Progenitor cell of endocrine pancreas (in vitro differentiated cells): ENCODE measurements around the gene CH25H. TPM values are rescaled to one million over a fixed set of nuclear protein-coding genes. Genes with fewer than 3 reads are reported as not detected.

Source experiments
- DNase-seq: peaks from one replicate; pipeline ENCODE4 v3.0.0; 2021; ENCODE audit warnings: low spot score; ENCODE audit not compliant: unreplicated experiment
- H3K27ac Mint-ChIP-seq: 2 replicates; pipeline ENCODE4 v1.8.0; 2021; ENCODE audit warnings: mild to moderate bottlenecking, moderate library complexity, mixed read lengths
- H3K27me3 Mint-ChIP-seq: 2 replicates; pipeline ENCODE4 v1.8.0; 2021; ENCODE audit warnings: mixed read lengths
- H3K36me3 Mint-ChIP-seq: 2 replicates; pipeline ENCODE4 v1.8.0; 2022; ENCODE audit warnings: mixed read lengths; ENCODE audit not compliant: insufficient read depth
- H3K4me1 Mint-ChIP-seq: 2 replicates; pipeline ENCODE4 v1.8.0; 2021; ENCODE audit warnings: low read depth, mixed read lengths
- H3K4me3 Mint-ChIP-seq: 2 replicates; pipeline ENCODE4 v1.8.0; 2021; ENCODE audit warnings: low read depth, mild to moderate bottlenecking, moderate library complexity, mixed read lengths
- H3K9me3 Mint-ChIP-seq: 2 replicates; pipeline ENCODE4 v1.8.0; 2021; ENCODE audit warnings: low read depth, mixed read lengths
- CTCF ChIP-seq: fragments of 200-600 bp; sonication (generic); IDR thresholded peaks from one replicate; pipeline ENCODE4 v1.5.0; 2021; ENCODE audit warnings: antibody characterized with exemption, mild to moderate bottlenecking; ENCODE audit not compliant: unreplicated experiment
- total RNA-seq: library from RNA; stranded (reverse); gene quantifications from 2 replicates; pipeline ENCODE4 v1.2.1, GENCODE V29; 2021

The CH25H gene
- total RNA-seq, 1 donor from 2014 or later: not detected

DNA sequence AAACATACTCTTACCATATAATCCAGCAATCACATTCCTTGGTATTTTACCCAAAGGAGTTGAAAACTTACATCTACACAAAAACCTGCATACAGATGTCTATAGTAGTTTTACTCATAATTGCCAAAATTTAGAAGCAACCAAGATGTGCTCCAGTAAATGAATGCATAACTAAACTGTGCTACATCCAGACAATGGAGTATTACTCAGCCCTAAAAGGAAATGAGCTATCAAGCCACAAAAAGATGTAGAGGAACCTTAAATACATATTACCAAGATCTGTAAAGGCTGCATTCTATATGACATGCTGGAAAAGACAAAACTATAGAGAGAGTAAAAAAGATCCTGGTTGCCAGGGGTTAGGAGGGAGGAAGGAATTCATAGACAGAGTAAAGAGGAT is 21.8 kb upstream of the CH25H start:
- no peak for DNase-seq
- no peak overlapping the region for H3K4me3 Mint-ChIP-seq
- H3K36me3 Mint-ChIP-seq: peaks cover 3% of the 10 kb centered on the region
- H3K27ac Mint-ChIP-seq: no peak overlapping the region
- peaks cover 6% of the 10 kb centered on the region for H3K9me3 Mint-ChIP-seq
- TF ChIP-seq CTCF: no peak
- no peaks in the 10 kb centered on the region for H3K27me3 Mint-ChIP-seq
- peaks cover 6% of the 10 kb centered on the region for H3K4me1 Mint-ChIP-seq

DNA sequence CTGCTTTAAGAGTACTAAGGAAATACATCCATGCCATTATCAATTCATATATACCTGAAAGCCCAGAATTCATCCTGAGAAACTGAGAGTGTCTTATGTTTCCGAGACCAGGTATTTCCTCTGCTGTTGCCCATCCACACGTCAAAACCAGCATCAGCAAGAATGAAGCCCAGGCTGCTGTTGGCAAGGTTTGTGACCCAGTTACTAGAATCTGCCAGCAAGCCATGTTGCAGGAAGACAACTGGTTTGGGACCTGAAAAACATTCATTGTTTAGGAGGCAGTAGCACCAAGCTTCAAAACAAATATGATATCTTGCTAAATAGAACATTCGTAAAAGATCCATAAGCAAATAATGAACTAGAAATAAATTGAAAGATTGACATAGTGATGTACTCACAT is 21.0 kb upstream of the CH25H start:
- Mint-ChIP-seq H3K27ac (no peak overlapping the region), H3K27me3 (no peaks in the 10 kb centered on the region), H3K4me3 (no peak overlapping the region), H3K9me3 (peaks cover 6% of the 10 kb centered on the region), H3K4me1 (peaks cover 6% of the 10 kb centered on the region), H3K36me3 (peaks cover 3% of the 10 kb centered on the region)
- no peak for DNase-seq
- no peak for TF ChIP-seq CTCF

GRCh38 chr10:89226891-89227290 is 19.8 kb upstream of the CH25H start:
- H3K9me3 Mint-ChIP-seq: peaks cover 6% of the 10 kb centered on the region
- no peak for DNase-seq
- H3K27ac Mint-ChIP-seq: no peak overlapping the region
- peaks cover 3% of the 10 kb centered on the region for H3K36me3 Mint-ChIP-seq
- H3K4me3 Mint-ChIP-seq: no peak overlapping the region
- no peak for TF ChIP-seq CTCF
- H3K4me1 Mint-ChIP-seq: peaks cover 6% of the 10 kb centered on the region
- H3K27me3 Mint-ChIP-seq: no peaks in the 10 kb centered on the region

DNA sequence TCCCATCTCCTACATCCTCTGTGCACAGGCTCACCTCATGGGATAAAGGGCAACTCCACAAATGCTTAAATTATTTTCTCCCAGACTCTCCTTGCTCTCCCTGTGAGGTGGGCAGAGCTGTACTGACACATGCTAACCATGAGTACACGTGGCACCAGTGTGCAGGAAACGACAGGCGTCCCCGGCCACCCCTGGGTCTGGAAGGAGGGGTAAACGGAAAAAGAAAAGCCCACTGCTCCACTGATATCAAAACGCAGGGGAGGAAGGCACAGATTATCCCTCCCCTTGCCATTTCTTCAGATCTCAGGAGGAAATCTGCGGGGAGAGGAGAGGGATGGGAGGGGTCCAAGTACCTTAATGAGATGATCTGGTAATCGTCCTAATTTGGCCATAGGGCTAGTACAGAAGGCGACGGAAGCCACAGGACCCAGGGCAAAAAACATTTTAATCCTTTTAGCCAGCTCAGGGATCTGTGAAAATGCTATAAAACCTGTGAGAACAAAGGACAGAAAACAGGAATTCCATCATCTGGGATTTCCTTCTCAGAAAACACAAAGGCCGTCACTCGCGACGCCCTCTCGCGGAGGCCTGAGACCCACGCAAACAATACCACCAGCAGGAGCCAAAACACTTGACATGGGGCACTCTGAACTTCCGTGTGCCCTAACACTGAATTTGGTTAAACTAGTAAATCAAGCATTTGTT is 17.8 kb upstream of the CH25H start:
- Mint-ChIP-seq H3K27me3 (no peaks in the 10 kb centered on the region), H3K4me1 (peaks cover 6% of the 10 kb centered on the region), H3K4me3 (peak overlapping the region; percentile 58), H3K9me3 (peaks cover 6% of the 10 kb centered on the region), H3K27ac (peak overlapping the region; percentile 88), H3K36me3 (peaks cover 3% of the 10 kb centered on the region)
- TF ChIP-seq CTCF: peak; percentile 51
- DNase-seq: no peak

GRCh38 chr10:89221919-89222318 is 14.8 kb upstream of the CH25H start:
- Mint-ChIP-seq H3K4me1 (peaks cover 7% of the 10 kb centered on the region), H3K27me3 (no peaks in the 10 kb centered on the region), H3K4me3 (no peak overlapping the region), H3K9me3 (no peaks in the 10 kb centered on the region), H3K27ac (no peak overlapping the region), H3K36me3 (no peaks in the 10 kb centered on the region)
- no peak for TF ChIP-seq CTCF
- no peak for DNase-seq
